Liver (tissue), 9 donors: ENCODE results near the gene MUS81. TPM values are rescaled to one million over a fixed set of nuclear protein-coding genes. Genes with fewer than 3 reads are reported as not detected.

Experiments used
- DNase-seq: peaks from one replicate; pipeline ENCODE4 v3.0.0-alpha.2; 2017; ENCODE audit warnings: low spot score
- H3K27ac ChIP-seq, 2 donors: one replicate each; pipeline ENCODE4 v1.7.0; 2013; ENCODE audit warnings: inconsistent platforms in 2 of 2, low read length in 2 of 2, control low read depth in 1 of 2, low read depth in 1 of 2, mild to moderate bottlenecking in 1 of 2
- H3K27me3 ChIP-seq, 4 donors: one replicate each; pipeline versions ENCODE4 v1.6.1 to v1.7.0; 2013; ENCODE audit warnings: low read length in 3 of 4, inconsistent platforms in 1 of 4, mild to moderate bottlenecking in 1 of 4, moderate library complexity in 1 of 4; ENCODE audit not compliant: control insufficient read depth in 4 of 4, insufficient read depth in 4 of 4
- H3K36me3 ChIP-seq, 4 donors: one replicate each; pipeline versions ENCODE4 v1.6.1 to v1.7.0; 2013; ENCODE audit warnings: low read length in 3 of 4, mild to moderate bottlenecking in 3 of 4, low read depth in 1 of 4, moderate library complexity in 1 of 4; ENCODE audit not compliant: control insufficient read depth in 4 of 4, insufficient read depth in 3 of 4
- H3K4me1 ChIP-seq, 4 donors: one replicate each; pipeline versions ENCODE4 v1.6.1 to v1.7.0; 2013; ENCODE audit warnings: low read length in 3 of 4, mild to moderate bottlenecking in 3 of 4, moderate library complexity in 1 of 4; ENCODE audit not compliant: control insufficient read depth in 4 of 4, insufficient read depth in 4 of 4
- H3K4me3 ChIP-seq, 3 donors: one replicate each; pipeline versions ENCODE4 v1.6.1 to v1.7.0; 2013; ENCODE audit warnings: low read length in 3 of 3, control low read depth in 1 of 3, low read depth in 1 of 3, mild to moderate bottlenecking in 1 of 3
- H3K9ac ChIP-seq, 2 donors: one replicate each; pipeline ENCODE4 v1.7.0; 2013; ENCODE audit warnings: low read length in 2 of 2, mild to moderate bottlenecking in 2 of 2, moderate library complexity in 2 of 2, control low read depth in 1 of 2, low read depth in 1 of 2
- H3K9me3 ChIP-seq, 4 donors: one replicate each; pipeline versions ENCODE4 v1.6.1 to v1.7.0; 2013; ENCODE audit warnings: low read length in 3 of 4; ENCODE audit not compliant: control insufficient read depth in 4 of 4
- FOXA1 ChIP-seq: IDR thresholded peaks from 2 replicates; pipeline ENCODE4 v1.6.1; 2016; ENCODE audit warnings: antibody characterized with exemption
- GABPA ChIP-seq, 2 donors: IDR thresholded peaks in 1 of 2; conservative IDR thresholded peaks in 1 of 2; 2 replicates each; pipeline ENCODE4 v1.6.1; 2016; ENCODE audit warnings: antibody characterized with exemption in 2 of 2, mild to moderate bottlenecking in 1 of 2, moderate library complexity in 1 of 2
- NR2F2 ChIP-seq: IDR thresholded peaks from 2 replicates; pipeline ENCODE4 v1.6.1; 2016; ENCODE audit warnings: antibody characterized with exemption
- RAD21 ChIP-seq, 2 donors: IDR thresholded peaks; 2 replicates each; pipeline ENCODE4 v1.6.1; 2016; ENCODE audit warnings: antibody characterized with exemption in 2 of 2, mild to moderate bottlenecking in 2 of 2
- RXRA ChIP-seq, 2 donors: IDR thresholded peaks; 2 replicates each; pipeline ENCODE4 v1.6.1; 2017 to 2018; ENCODE audit warnings: antibody characterized with exemption in 2 of 2, mild to moderate bottlenecking in 1 of 2
- TAF1 ChIP-seq: conservative IDR thresholded peaks from 2 replicates; pipeline ENCODE4 v1.6.1; 2016; ENCODE audit warnings: antibody characterized with exemption, mild to moderate bottlenecking
- YY1 ChIP-seq: IDR thresholded peaks from 2 replicates; pipeline ENCODE4 v1.6.1; 2016; ENCODE audit warnings: antibody characterized with exemption, mild to moderate bottlenecking
- WGBS: extraction: QIAGEN DNeasy Blood & Tissue Kit; methylation state at CpG from one replicate; pipeline ENCODE4 v1.1.7; 2013; 5-methylcytosine and 5-hydroxymethylcytosine counted together
- polyA plus RNA-seq, 2 donors: library from polyadenylated mRNA; stranded (reverse) in 1 of 2; unstranded in 1 of 2; fragments of 200-250 nt in 1 of 2; fragments of >200 nt in 1 of 2; fragmentation: Nextera tagmentation in 1 of 2; extraction: Ambion mirVana in 1 of 2; gene quantifications; one replicate each; pipeline versions ENCODE4 v1.2.1 to v1.2.3, GENCODE V29; 2013 to 2015
- total RNA-seq, 2 donors: library from RNA; depleted of rRNA; stranded (reverse); fragments of >200 nt; gene quantifications; one replicate each; pipeline ENCODE4 v1.2.3, GENCODE V29; 2014
- TF ChIP-seq, protein P1 (sequence below): fragments of 150-350 bp; IDR thresholded peaks from 2 replicates; pipeline ENCODE4 v1.5.1; 2017; ENCODE audit warnings: improper control_type of control experiment, low read depth, low read length; ENCODE audit not compliant: missing input control
- TF ChIP-seq, protein P2 (sequence below): IDR thresholded peaks from 2 replicates; pipeline ENCODE4 v1.6.1; 2016; ENCODE audit warnings: antibody characterized with exemption
- TF ChIP-seq, protein P3 (sequence below): IDR thresholded peaks from 2 replicates; pipeline ENCODE4 v1.6.1; 2016; ENCODE audit warnings: antibody characterized with exemption
- donor health status: healthy.
- donor health status: healthy.
- donor health status: healthy.
- donor health status: healthy.
- donor health status: healthy.

Gene MUS81
- total and polyA plus RNA-seq, 4 donors, result 11.0 to 24.7 (median 16.5) TPM

DNA sequence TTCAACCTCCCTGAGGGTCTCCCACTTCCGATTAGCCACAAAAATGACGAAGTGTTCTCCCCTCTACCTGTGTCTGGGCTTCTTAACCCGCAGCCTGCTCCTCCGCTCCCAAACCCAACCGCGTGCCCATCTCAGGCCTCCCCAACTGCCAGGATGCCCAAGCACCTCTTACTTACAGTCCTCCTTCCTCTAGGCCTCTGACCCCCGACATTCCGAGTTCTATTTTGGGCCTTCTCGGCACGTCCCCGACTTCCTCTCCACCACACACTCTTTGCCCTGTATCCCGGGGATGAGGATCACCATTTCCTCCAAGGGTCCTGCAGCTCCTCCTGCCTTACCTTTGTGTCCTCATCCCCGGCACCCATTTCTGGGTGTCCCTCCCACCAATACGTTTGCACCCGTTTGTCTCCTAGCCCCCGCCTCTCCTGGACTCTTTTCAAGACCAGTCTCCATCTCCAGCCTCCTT is 388 bp upstream of the MUS81 start:
- peaks cover 10 to 48% (median 32%) of the 10 kb centered on the region in 4 donors for H3K4me1 ChIP-seq
- no peak for DNase-seq

DNA sequence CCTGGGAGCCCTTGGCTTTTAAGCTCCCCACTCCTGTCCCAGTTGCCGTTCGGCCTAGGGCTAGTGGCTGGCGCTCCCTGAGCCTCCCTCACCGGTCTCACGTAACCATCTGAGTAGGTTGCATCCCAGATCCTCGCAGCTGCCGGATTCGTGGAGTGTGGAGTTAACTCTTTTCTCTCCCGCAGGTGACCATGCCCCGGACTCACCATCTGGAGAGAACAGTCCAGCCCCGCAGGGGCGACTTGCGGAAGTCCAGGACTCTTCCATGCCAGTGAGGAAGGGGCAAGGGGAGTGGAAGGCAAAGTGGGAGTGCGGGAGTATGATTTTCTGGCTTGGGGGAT is 902 bp downstream of the MUS81 start:
- TF ChIP-seq YY1 (no peak), GABPA (IDR thresholded peaks at IDR 0.05 in 1 of 2, conservative IDR thresholded peaks at IDR 0.05 in 1 of 2) (no peak), RXRA (IDR thresholded peaks at IDR 0.05) (no peak)
- TF ChIP-seq, protein P1, sequence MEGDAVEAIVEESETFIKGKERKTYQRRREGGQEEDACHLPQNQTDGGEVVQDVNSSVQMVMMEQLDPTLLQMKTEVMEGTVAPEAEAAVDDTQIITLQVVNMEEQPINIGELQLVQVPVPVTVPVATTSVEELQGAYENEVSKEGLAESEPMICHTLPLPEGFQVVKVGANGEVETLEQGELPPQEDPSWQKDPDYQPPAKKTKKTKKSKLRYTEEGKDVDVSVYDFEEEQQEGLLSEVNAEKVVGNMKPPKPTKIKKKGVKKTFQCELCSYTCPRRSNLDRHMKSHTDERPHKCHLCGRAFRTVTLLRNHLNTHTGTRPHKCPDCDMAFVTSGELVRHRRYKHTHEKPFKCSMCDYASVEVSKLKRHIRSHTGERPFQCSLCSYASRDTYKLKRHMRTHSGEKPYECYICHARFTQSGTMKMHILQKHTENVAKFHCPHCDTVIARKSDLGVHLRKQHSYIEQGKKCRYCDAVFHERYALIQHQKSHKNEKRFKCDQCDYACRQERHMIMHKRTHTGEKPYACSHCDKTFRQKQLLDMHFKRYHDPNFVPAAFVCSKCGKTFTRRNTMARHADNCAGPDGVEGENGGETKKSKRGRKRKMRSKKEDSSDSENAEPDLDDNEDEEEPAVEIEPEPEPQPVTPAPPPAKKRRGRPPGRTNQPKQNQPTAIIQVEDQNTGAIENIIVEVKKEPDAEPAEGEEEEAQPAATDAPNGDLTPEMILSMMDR, result no peak
- DNase-seq, result no peak
- Histone ChIP-seq H3K9me3 (no peaks in the 10 kb centered on the region), H3K4me3 (peak overlapping the region; percentile 59 to 89 (median 84)), H3K27ac (peak overlapping the region; percentile 81 to 96), H3K36me3 (peaks cover 10 to 32% (median 23%) of the 10 kb centered on the region in 4 donors), H3K9ac (peak overlapping the region; percentile 70 to 84), H3K4me1 (peaks cover 10 to 37% (median 27%) of the 10 kb centered on the region in 4 donors), H3K27me3 (no peaks in the 10 kb centered on the region)
- WGBS, result 17% methylated on average over 14 of the region's 14 CpGs

More for the DNA sequence above, 388 bp upstream of the MUS81 start:
- H3K4me3 ChIP-seq, result peak overlapping the region; percentile 12 to 84 (median 59)
- no peaks in the 10 kb centered on the region for H3K9me3 ChIP-seq
- no peaks in the 10 kb centered on the region for H3K27me3 ChIP-seq
- H3K36me3 ChIP-seq, result peaks cover 11 to 32% (median 23%) of the 10 kb centered on the region in 4 donors
- TF ChIP-seq FOXA1 (no peak), GABPA (IDR thresholded peaks at IDR 0.05 in 1 of 2, conservative IDR thresholded peaks at IDR 0.05 in 1 of 2) (no peak), RAD21 (IDR thresholded peaks at IDR 0.05) (no peak), RXRA (IDR thresholded peaks at IDR 0.05) (no peak), TAF1 (peak; percentile 66)
- peak overlapping the region; percentile 81 to 96 for H3K27ac ChIP-seq
- peak overlapping the region; percentile 9 to 92 for H3K9ac ChIP-seq
- 7% methylated on average over 16 of the region's 16 CpGs for WGBS

DNA sequence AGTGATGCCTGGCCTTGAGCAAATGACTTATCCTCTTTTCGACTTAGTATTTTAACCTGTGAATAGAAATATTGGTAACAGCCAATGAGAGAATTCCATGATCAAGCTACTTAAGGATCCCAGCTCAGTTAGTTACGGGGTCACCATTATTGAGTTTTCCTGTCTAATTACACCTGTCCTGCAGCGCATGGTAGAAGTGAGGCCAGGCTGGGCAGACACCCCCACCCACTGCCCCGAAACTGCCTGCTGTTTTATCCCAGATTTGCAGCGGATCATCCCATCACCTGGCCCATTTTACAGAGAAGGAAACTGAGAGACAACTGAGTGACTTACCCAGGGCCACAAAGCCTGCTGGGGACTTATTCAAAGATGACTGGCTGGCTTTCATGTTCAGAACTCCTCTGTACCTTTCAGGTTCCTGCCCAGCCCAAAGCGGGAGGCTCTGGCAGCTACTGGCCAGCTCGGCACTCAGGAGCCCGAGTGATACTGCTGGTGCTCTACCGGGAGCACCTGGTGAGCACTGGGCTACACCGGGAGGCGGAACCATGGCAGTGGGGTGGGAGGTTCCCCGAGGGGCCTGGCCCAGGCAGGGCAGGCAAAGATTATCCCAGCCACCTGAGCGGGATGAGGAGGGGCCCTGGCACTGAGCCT is 1.4 kb downstream of the MUS81 start:
- Histone ChIP-seq H3K9ac (peak overlapping the region; percentile 70 to 84), H3K27me3 (no peaks in the 10 kb centered on the region), H3K4me1 (peaks cover 9 to 32% (median 22%) of the 10 kb centered on the region in 4 donors), H3K9me3 (no peaks in the 10 kb centered on the region), H3K4me3 (peak overlapping the region in 2 of 3 donors; percentile 59 to 84), H3K27ac (no peak overlapping the region), H3K36me3 (peaks cover 13 to 36% (median 23%) of the 10 kb centered on the region in 4 donors)
- no peak for TF ChIP-seq NR2F2
- TF ChIP-seq, protein P2, sequence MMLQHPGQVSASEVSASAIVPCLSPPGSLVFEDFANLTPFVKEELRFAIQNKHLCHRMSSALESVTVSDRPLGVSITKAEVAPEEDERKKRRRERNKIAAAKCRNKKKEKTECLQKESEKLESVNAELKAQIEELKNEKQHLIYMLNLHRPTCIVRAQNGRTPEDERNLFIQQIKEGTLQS, result no peak
- no peak for TF ChIP-seq FOXA1
- no peak for DNase-seq
- 92% methylated on average over 13 of the region's 13 CpGs for WGBS

DNA sequence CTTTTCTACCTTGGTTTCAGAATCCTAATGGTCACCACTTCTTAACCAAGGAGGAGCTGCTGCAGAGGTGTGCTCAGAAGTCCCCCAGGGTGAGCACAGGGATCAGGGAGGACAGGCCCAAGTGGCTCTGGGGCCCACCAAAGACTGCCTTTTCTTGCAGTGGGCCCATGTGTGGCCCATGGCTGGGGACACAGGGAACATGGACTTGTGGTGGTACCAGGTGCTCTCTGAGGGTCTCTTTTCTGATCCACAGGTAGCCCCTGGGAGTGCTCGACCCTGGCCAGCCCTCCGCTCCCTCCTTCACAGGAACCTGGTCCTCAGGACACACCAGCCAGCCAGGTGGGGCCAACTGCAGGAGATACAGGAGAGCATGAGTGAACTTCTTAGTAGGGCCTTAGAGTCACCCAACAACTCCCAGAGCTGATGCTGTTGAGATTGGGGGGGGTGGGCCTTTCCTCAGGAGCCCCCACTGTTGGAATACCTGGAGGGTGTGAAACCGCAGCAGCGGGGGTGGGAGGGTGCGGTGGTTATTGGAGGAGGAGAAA is 2.0 kb downstream of the MUS81 start:
- peaks cover 9 to 30% (median 22%) of the 10 kb centered on the region in 4 donors for H3K4me1 ChIP-seq
- DNase-seq, result no peak

More for the DNA sequence above, 2.0 kb downstream of the MUS81 start:
- H3K4me3 ChIP-seq, result no peak overlapping the region
- WGBS, result 78% methylated on average over 5 of the region's 5 CpGs
- H3K27me3 ChIP-seq, result no peaks in the 10 kb centered on the region
- no peaks in the 10 kb centered on the region for H3K9me3 ChIP-seq
- no peak overlapping the region for H3K27ac ChIP-seq
- no peak overlapping the region for H3K9ac ChIP-seq
- peaks cover 16 to 41% (median 23%) of the 10 kb centered on the region in 4 donors for H3K36me3 ChIP-seq
- TF ChIP-seq, protein P3, sequence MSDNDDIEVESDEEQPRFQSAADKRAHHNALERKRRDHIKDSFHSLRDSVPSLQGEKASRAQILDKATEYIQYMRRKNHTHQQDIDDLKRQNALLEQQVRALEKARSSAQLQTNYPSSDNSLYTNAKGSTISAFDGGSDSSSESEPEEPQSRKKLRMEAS, result no peak
